HepG2 (cell line): ENCODE results near the gene RPS10. TPM values are rescaled to one million over a fixed set of nuclear protein-coding genes. Genes with fewer than 3 reads are reported as not detected.

Source experiments
- FOXA3 ChIP-seq: IDR thresholded peaks from 2 replicates; pipeline ENCODE4 v1.6.1; 2016; ENCODE audit warnings: missing genetic modification reagents, missing compliant biosample characterization
- HHEX ChIP-seq: IDR thresholded peaks from 2 replicates; pipeline ENCODE4 v1.6.1; 2016; ENCODE audit warnings: control low read depth
- HNF4G ChIP-seq, 2 experiments: sonication (generic) in 1 of 2; formaldehyde crosslinking in 1 of 2; IDR thresholded peaks; 2 replicates each; pipeline versions ENCODE4 v1.4.0 to v1.6.1; 2011 to 2020; ENCODE audit warnings: borderline replicate concordance in 2 of 2, low read depth in 2 of 2, mild to moderate bottlenecking in 2 of 2, low read length in 1 of 2, missing genetic modification reagents in 1 of 2, moderate library complexity in 1 of 2
- KDM5A ChIP-seq: fragments of 200-600 bp; sonication (generic); IDR thresholded peaks from 2 replicates; pipeline ENCODE4 v1.7.0; 2018; ENCODE audit warnings: antibody characterized with exemption, mild to moderate bottlenecking, low read length, borderline replicate concordance
- LCORL ChIP-seq, 2 experiments: fragments of 450-650 bp in 1 of 2; sonication (generic) in 1 of 2; formaldehyde crosslinking in 1 of 2; IDR thresholded peaks; 2 replicates each; pipeline versions ENCODE4 v1.5.0 to v1.6.1; 2017 to 2020; ENCODE audit warnings: antibody characterized with exemption in 1 of 2, missing genetic modification reagents in 1 of 2
- NR2C2 ChIP-seq: sonication (generic); formaldehyde crosslinking; IDR thresholded peaks from 2 replicates; pipeline ENCODE4 v1.4.0; 2020; ENCODE audit warnings: missing genetic modification reagents, mild to moderate bottlenecking, moderate library complexity, borderline replicate concordance
- PHF21A ChIP-seq: sonication (generic); formaldehyde crosslinking; IDR thresholded peaks from 2 replicates; pipeline ENCODE4 v1.5.0; 2020; ENCODE audit warnings: mild to moderate bottlenecking, missing genetic modification reagents
- PHF8 ChIP-seq: sonication (generic); formaldehyde crosslinking; IDR thresholded peaks from 2 replicates; pipeline ENCODE4 v1.5.0; 2020; ENCODE audit warnings: missing genetic modification reagents
- RCOR2 ChIP-seq: IDR thresholded peaks from 2 replicates; pipeline ENCODE4 v1.6.1; 2016; ENCODE audit warnings: missing biosample characterization, missing genetic modification reagents
- TP53 ChIP-seq: sonication (generic); formaldehyde crosslinking; conservative IDR thresholded peaks from 2 replicates; pipeline ENCODE4 v1.4.0; 2020; ENCODE audit warnings: missing genetic modification reagents
- TSC22D2 ChIP-seq: sonication (generic); formaldehyde crosslinking; IDR thresholded peaks from 2 replicates; pipeline ENCODE4 v1.5.1; 2020; ENCODE audit warnings: missing genetic modification reagents, mild to moderate bottlenecking, borderline replicate concordance
- ZBTB8A ChIP-seq: sonication (generic); formaldehyde crosslinking; IDR thresholded peaks from 2 replicates; pipeline ENCODE4 v1.4.0; 2020; ENCODE audit warnings: mild to moderate bottlenecking, low read depth, missing genetic modification reagents, borderline replicate concordance
- ZNF17 ChIP-seq: sonication (generic); formaldehyde crosslinking; IDR thresholded peaks from 2 replicates; pipeline ENCODE4 v1.5.0; 2020; ENCODE audit warnings: mild to moderate bottlenecking, missing genetic modification reagents
- ZNF432 ChIP-seq: sonication (generic); formaldehyde crosslinking; IDR thresholded peaks from 2 replicates; pipeline ENCODE4 v1.5.0; 2020; ENCODE audit warnings: missing genetic modification reagents, mild to moderate bottlenecking, borderline replicate concordance
- ZNF543 ChIP-seq: sonication (generic); formaldehyde crosslinking; IDR thresholded peaks from 2 replicates; pipeline ENCODE4 v1.4.0; 2020; ENCODE audit warnings: mild to moderate bottlenecking, missing genetic modification reagents
- ZNF564 ChIP-seq: sonication (generic); formaldehyde crosslinking; IDR thresholded peaks from 2 replicates; pipeline ENCODE4 v1.8.1; 2023; ENCODE audit warnings: mild to moderate bottlenecking, missing genetic modification reagents
- ZNF83 ChIP-seq: sonication (generic); formaldehyde crosslinking; IDR thresholded peaks from 2 replicates; pipeline ENCODE4 v1.4.0; 2020; ENCODE audit warnings: missing genetic modification reagents, mild to moderate bottlenecking, borderline replicate concordance
- polyA plus RNA-seq, 8 experiments: library from polyadenylated mRNA; depleted of rRNA in 3 of 8; stranded (reverse) in 7 of 8; unstranded in 1 of 8; fragments of >200 nt; fragmentation: Illumina TruSeq in 4 of 8; extraction: Trizol in 4 of 8; gene quantifications; 2 replicates each; pipeline versions ENCODE4 v1.2.1 to v1.2.3, GENCODE V29; 2011 to 2016; ENCODE audit warnings: low read depth in 4 of 8, missing spikeins in 1 of 8, mixed read lengths in 1 of 8; ENCODE audit not compliant: insufficient read depth in 1 of 8
- total RNA-seq, 5 experiments: library from RNA; depleted of rRNA; stranded (reverse); fragments of >200 nt; fragmentation: Illumina TruSeq; extraction: Trizol; gene quantifications; 2 replicates each; pipeline ENCODE4 v1.2.3, GENCODE V29; 2016; ENCODE audit warnings: low read depth in 1 of 5
- TF ChIP-seq, protein P1 (sequence below): sonication (generic); formaldehyde crosslinking; IDR thresholded peaks from 2 replicates; pipeline ENCODE4 v1.5.0; 2020; ENCODE audit warnings: missing genetic modification reagents
- TF ChIP-seq, protein P2 (sequence below): sonication (generic); formaldehyde crosslinking; IDR thresholded peaks from 2 replicates; pipeline ENCODE4 v1.5.1; 2020; ENCODE audit warnings: mild to moderate bottlenecking, missing genetic modification reagents
- TF ChIP-seq, protein P3 (sequence below): sonication (generic); formaldehyde crosslinking; IDR thresholded peaks from 2 replicates; pipeline ENCODE4 v1.5.1; 2020; ENCODE audit warnings: missing genetic modification reagents, mild to moderate bottlenecking, borderline replicate concordance
- TF ChIP-seq, protein P4 (sequence below): sonication (generic); formaldehyde crosslinking; IDR thresholded peaks from 2 replicates; pipeline ENCODE4 v1.8.0; 2022; ENCODE audit warnings: missing genetic modification reagents, mild to moderate bottlenecking, borderline replicate concordance

RPS10 gene
- total and polyA plus RNA-seq, 2 of the 13 experiments (the other 11 are each of a cell fraction or from before 2014, with no cell fraction given) = 2,909 to 4,648 TPM

DNA sequence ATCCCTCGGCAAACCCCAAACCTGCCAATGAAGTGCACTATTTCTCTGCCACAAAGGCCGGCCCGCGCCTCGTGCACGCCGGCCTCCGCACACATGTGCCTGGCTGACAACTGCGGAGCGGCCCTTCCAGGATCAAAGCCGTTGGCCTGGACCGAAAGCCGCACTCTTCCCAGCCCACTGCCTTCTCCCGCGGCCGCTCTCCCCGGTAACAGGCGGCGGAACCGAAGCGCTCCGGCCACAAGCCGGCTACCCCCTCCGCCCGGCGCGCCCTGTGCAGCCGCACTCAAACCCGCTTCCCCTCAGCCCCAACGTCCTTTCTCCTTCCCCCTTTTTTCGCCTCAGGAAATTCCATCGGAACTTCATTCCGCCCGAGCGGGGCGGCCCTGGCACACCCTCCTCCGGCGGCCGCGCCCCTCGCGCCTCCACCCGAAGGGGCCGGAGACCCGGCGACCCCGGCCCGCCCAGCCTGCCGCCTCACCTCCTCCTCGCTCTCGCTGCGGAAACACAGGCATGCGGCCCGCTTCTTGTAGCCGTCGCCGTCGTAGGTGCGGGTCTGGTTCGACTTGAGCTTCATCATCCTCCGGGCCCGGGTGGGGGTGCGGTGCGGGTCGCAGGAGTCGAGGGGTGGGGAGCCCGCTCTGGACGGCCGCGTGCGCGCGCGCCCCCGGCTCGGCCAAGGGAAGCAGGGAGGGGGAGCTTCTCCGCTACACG lies 33.9 kb downstream of the RPS10 start (continued):
- TF ChIP-seq PHF8 (CRISPR knock-in tag) = peak; percentile 68
- TF ChIP-seq ZNF432 (CRISPR knock-in tag) = no peak
- no peak for TF ChIP-seq ZNF564 (CRISPR knock-in tag)
- 0 out of 2 replicates have a peak, but pooled peaks have one; percentile 39 for TF ChIP-seq ZNF83 (CRISPR knock-in tag)
- 0 out of 2 replicates have a peak, but pooled peaks have one; percentile 56 for TF ChIP-seq PHF21A
- TF ChIP-seq TP53 (CRISPR knock-in tag) = peak; percentile 30; the same call in 1 of the 2 replicates
- TF ChIP-seq, protein P1, sequence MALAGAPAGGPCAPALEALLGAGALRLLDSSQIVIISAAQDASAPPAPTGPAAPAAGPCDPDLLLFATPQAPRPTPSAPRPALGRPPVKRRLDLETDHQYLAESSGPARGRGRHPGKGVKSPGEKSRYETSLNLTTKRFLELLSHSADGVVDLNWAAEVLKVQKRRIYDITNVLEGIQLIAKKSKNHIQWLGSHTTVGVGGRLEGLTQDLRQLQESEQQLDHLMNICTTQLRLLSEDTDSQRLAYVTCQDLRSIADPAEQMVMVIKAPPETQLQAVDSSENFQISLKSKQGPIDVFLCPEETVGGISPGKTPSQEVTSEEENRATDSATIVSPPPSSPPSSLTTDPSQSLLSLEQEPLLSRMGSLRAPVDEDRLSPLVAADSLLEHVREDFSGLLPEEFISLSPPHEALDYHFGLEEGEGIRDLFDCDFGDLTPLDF (CRISPR knock-in tag) = no peak
- TF ChIP-seq ZNF543 (CRISPR knock-in tag) = peak; percentile 66; the same call in 1 of the 2 replicates
- TF ChIP-seq, protein P2, sequence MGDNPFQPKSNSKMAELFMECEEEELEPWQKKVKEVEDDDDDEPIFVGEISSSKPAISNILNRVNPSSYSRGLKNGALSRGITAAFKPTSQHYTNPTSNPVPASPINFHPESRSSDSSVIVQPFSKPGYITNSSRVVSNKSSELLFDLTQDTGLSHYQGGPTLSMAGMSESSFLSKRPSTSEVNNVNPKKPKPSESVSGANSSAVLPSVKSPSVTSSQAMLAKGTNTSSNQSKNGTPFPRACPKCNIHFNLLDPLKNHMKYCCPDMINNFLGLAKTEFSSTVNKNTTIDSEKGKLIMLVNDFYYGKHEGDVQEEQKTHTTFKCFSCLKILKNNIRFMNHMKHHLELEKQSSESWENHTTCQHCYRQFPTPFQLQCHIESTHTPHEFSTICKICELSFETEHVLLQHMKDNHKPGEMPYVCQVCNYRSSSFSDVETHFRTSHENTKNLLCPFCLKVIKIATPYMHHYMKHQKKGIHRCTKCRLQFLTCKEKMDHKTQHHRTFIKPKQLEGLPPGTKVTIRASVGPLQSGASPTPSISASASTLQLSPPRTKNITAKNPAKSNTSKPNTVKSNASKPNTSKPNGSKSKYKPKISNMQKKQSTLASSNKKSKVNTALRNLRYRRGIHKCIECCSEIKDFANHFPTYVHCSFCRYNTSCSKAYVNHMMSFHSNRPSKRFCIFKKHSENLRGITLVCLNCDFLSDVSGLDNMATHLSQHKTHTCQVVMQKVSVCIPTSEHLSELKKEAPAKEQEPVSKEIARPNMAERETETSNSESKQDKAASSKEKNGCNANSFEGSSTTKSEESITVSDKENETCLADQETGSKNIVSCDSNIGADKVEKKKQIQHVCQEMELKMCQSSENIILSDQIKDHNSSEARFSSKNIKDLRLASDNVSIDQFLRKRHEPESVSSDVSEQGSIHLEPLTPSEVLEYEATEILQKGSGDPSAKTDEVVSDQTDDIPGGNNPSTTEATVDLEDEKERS = peak; percentile 76; the same call in 1 of the 2 replicates
- no peak for TF ChIP-seq FOXA3
- no peak for TF ChIP-seq ZBTB8A (CRISPR knock-in tag)
- no peak for TF ChIP-seq HHEX (CRISPR knock-in tag)
- TF ChIP-seq RCOR2 = no peak
- TF ChIP-seq NR2C2 (CRISPR knock-in tag) = no peak; the same call in 1 of the 2 replicates
- TF ChIP-seq, protein P3, sequence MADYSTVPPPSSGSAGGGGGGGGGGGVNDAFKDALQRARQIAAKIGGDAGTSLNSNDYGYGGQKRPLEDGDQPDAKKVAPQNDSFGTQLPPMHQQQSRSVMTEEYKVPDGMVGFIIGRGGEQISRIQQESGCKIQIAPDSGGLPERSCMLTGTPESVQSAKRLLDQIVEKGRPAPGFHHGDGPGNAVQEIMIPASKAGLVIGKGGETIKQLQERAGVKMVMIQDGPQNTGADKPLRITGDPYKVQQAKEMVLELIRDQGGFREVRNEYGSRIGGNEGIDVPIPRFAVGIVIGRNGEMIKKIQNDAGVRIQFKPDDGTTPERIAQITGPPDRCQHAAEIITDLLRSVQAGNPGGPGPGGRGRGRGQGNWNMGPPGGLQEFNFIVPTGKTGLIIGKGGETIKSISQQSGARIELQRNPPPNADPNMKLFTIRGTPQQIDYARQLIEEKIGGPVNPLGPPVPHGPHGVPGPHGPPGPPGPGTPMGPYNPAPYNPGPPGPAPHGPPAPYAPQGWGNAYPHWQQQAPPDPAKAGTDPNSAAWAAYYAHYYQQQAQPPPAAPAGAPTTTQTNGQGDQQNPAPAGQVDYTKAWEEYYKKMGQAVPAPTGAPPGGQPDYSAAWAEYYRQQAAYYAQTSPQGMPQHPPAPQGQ (CRISPR knock-in tag) = no peak
- TF ChIP-seq TSC22D2 (CRISPR knock-in tag) = peak; percentile 68; the same call in 1 of the 2 replicates
- TF ChIP-seq, protein P4, sequence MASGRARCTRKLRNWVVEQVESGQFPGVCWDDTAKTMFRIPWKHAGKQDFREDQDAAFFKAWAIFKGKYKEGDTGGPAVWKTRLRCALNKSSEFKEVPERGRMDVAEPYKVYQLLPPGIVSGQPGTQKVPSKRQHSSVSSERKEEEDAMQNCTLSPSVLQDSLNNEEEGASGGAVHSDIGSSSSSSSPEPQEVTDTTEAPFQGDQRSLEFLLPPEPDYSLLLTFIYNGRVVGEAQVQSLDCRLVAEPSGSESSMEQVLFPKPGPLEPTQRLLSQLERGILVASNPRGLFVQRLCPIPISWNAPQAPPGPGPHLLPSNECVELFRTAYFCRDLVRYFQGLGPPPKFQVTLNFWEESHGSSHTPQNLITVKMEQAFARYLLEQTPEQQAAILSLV (CRISPR knock-in tag) = no peak; the same call in 1 of the 2 replicates
- 0 out of 2 replicates have a peak, but pooled peaks have one; percentile 43 for TF ChIP-seq HNF4G (IDR thresholded peaks at IDR 0.05; ENCODE audit: borderline replicate concordance, low read depth, low read length)
- TF ChIP-seq HNF4G (CRISPR knock-in tag; IDR thresholded peaks at IDR 0.05; ENCODE audit: borderline replicate concordance, low read depth) = 0 out of 2 replicates have a peak, but pooled peaks have one; percentile 33
- TF ChIP-seq ZNF17 (CRISPR knock-in tag) = no peak
- TF ChIP-seq LCORL (IDR thresholded peaks at IDR 0.05) = no peak
- no peak for TF ChIP-seq LCORL (CRISPR knock-in tag; IDR thresholded peaks at IDR 0.05)
- 0 out of 2 replicates have a peak, but pooled peaks have one; percentile 31 for TF ChIP-seq KDM5A
